ENCODE results near the gene AMH.

Gene AMH

GRCh38 chr19:2246801-2247361 lies 2.2 kb upstream of the AMH start:
- Mint-ChIP-seq H3K27ac (no peak overlapping the region), H3K4me3 (no peak overlapping the region), H3K4me1 (ENCODE audit: low read depth) (peaks cover 14% of the 10 kb centered on the region), H3K9me3 (no peaks in the 10 kb centered on the region), H3K27me3 (peaks cover 9% of the 10 kb centered on the region), H3K36me3 (ENCODE audit: low read depth) (peaks cover 66% of the 10 kb centered on the region)
- DNase-seq, result no peak

GRCh38 chr19:2247433-2248101 lies 1.6 kb upstream of the AMH start:
- H3K36me3 Mint-ChIP-seq (ENCODE audit: low read depth), result peaks cover 61% of the 10 kb centered on the region

GRCh38 chr19:2248136-2249009 lies 750 bp upstream of the AMH start:
- peaks cover 53% of the 10 kb centered on the region for H3K36me3 Mint-ChIP-seq (ENCODE audit: low read depth)
- no peak for DNase-seq
- no peak overlapping the region for H3K4me3 Mint-ChIP-seq
- no peaks in the 10 kb centered on the region for H3K9me3 Mint-ChIP-seq
- peaks cover 15% of the 10 kb centered on the region for H3K27me3 Mint-ChIP-seq
- H3K4me1 Mint-ChIP-seq (ENCODE audit: low read depth), result peaks cover 15% of the 10 kb centered on the region
- no peak overlapping the region for H3K27ac Mint-ChIP-seq

More at GRCh38 chr19:2247433-2248101, 1.6 kb upstream of the AMH start:
- Mint-ChIP-seq H3K27ac (no peak overlapping the region), H3K4me3 (no peak overlapping the region), H3K27me3 (peaks cover 13% of the 10 kb centered on the region), H3K4me1 (ENCODE audit: low read depth) (peaks cover 12% of the 10 kb centered on the region), H3K9me3 (no peaks in the 10 kb centered on the region)
- DNase-seq, result no peak

GRCh38 chr19:2249880-2250765 lies 1.0 kb downstream of the AMH start:
- Mint-ChIP-seq H3K27me3 (peaks cover 20% of the 10 kb centered on the region), H3K27ac (no peak overlapping the region), H3K36me3 (ENCODE audit: low read depth) (peaks cover 35% of the 10 kb centered on the region), H3K9me3 (no peaks in the 10 kb centered on the region), H3K4me1 (ENCODE audit: low read depth) (peaks cover 20% of the 10 kb centered on the region), H3K4me3 (no peak overlapping the region)
- DNase-seq, result no peak

- H3K4me3 Mint-ChIP-seq, result no peak overlapping the region
- H3K27ac Mint-ChIP-seq, result no peak overlapping the region
- H3K4me1 Mint-ChIP-seq (ENCODE audit: low read depth), result peaks cover 20% of the 10 kb centered on the region
- no peaks in the 10 kb centered on the region for H3K9me3 Mint-ChIP-seq
- peaks cover 20% of the 10 kb centered on the region for H3K27me3 Mint-ChIP-seq
- peaks cover 29% of the 10 kb centered on the region for H3K36me3 Mint-ChIP-seq (ENCODE audit: low read depth)
- DNase-seq, result no peak
These were observed 1.6 kb downstream of the AMH start for GRCh38 chr19:2250766-2251105.

GRCh38 chr19:2251106-2252054 lies 2.3 kb downstream of the AMH start:
- H3K36me3 Mint-ChIP-seq (ENCODE audit: low read depth), result peaks cover 23% of the 10 kb centered on the region
- no peak overlapping the region for H3K27ac Mint-ChIP-seq
- H3K4me1 Mint-ChIP-seq (ENCODE audit: low read depth), result peaks cover 21% of the 10 kb centered on the region
- H3K4me3 Mint-ChIP-seq, result peak overlapping the region; percentile 12
- peaks cover 20% of the 10 kb centered on the region for H3K27me3 Mint-ChIP-seq
- DNase-seq, result peak; percentile 68
- no peaks in the 10 kb centered on the region for H3K9me3 Mint-ChIP-seq

GRCh38 chr19:2252055-2252796 lies 3.1 kb downstream of the AMH start:
- Mint-ChIP-seq H3K36me3 (ENCODE audit: low read depth) (peaks cover 14% of the 10 kb centered on the region), H3K27ac (peak overlapping the region; percentile 29), H3K9me3 (no peaks in the 10 kb centered on the region), H3K4me3 (peak overlapping the region; percentile 42), H3K4me1 (ENCODE audit: low read depth) (peaks cover 26% of the 10 kb centered on the region), H3K27me3 (peaks cover 20% of the 10 kb centered on the region)
- peak; percentile 73 for DNase-seq

GRCh38 chr19:2252797-2253105 lies 3.6 kb downstream of the AMH start:
- Mint-ChIP-seq H3K36me3 (ENCODE audit: low read depth) (peaks cover 9% of the 10 kb centered on the region), H3K4me1 (ENCODE audit: low read depth) (peaks cover 29% of the 10 kb centered on the region), H3K27me3 (peaks cover 20% of the 10 kb centered on the region), H3K4me3 (peak overlapping the region; percentile 42), H3K27ac (peak overlapping the region; percentile 29), H3K9me3 (no peaks in the 10 kb centered on the region)
- DNase-seq, result no peak

- H3K4me3 Mint-ChIP-seq, result peak overlapping the region; percentile 42
- H3K27ac Mint-ChIP-seq, result peak overlapping the region; percentile 22
- DNase-seq, result peak; percentile 73
- H3K4me1 Mint-ChIP-seq (ENCODE audit: low read depth), result peaks cover 36% of the 10 kb centered on the region
- H3K36me3 Mint-ChIP-seq (ENCODE audit: low read depth), result peaks cover 7% of the 10 kb centered on the region
- peaks cover 20% of the 10 kb centered on the region for H3K27me3 Mint-ChIP-seq
- no peaks in the 10 kb centered on the region for H3K9me3 Mint-ChIP-seq
These were observed 4.3 kb downstream of the AMH start for GRCh38 chr19:2253106-2254063.

- Mint-ChIP-seq H3K27me3 (peaks cover 20% of the 10 kb centered on the region), H3K36me3 (ENCODE audit: low read depth) (no peaks in the 10 kb centered on the region), H3K27ac (peak overlapping the region; percentile 22), H3K9me3 (no peaks in the 10 kb centered on the region), H3K4me1 (ENCODE audit: low read depth) (peaks cover 41% of the 10 kb centered on the region), H3K4me3 (peak overlapping the region; percentile 27)
- no peak for DNase-seq
These were observed 5.1 kb downstream of the AMH start for GRCh38 chr19:2254064-2254872.

GRCh38 chr19:2255112-2255845 lies 6.2 kb downstream of the AMH start:
- Mint-ChIP-seq H3K4me1 (ENCODE audit: low read depth) (peaks cover 47% of the 10 kb centered on the region), H3K27ac (no peak overlapping the region), H3K9me3 (no peaks in the 10 kb centered on the region), H3K4me3 (no peak overlapping the region), H3K36me3 (ENCODE audit: low read depth) (no peaks in the 10 kb centered on the region), H3K27me3 (peaks cover 16% of the 10 kb centered on the region)
- DNase-seq, result no peak
